AG09319 (cell line): ENCODE results near the gene RFFL.
"Not testable (repeated sequence)": the region's sequence is repeated elsewhere in the genome, so short reads cannot be mapped to it uniquely, and the experiment has no call there.

Source experiments
- DNase-seq: peaks from one replicate; pipeline ENCODE4 v3.0.0-alpha.2; 2010; ENCODE audit warnings: low read depth; ENCODE audit errors: extremely low read depth
- CTCF ChIP-seq: IDR thresholded peaks from 2 replicates; pipeline ENCODE4 v1.5.1; 2011; ENCODE audit warnings: low read depth, mild to moderate bottlenecking, inconsistent platforms, low read length, moderate library complexity

Gene RFFL

GRCh38 chr17:35003778-35004177 is 59.7 kb downstream of the RFFL start:
- no peak for DNase-seq
- no peak for TF ChIP-seq CTCF

- TF ChIP-seq CTCF, result no peak
- no peak for DNase-seq
Measured at GRCh38 chr17:35002876-35003551, 60.5 kb downstream of the RFFL start.

GRCh38 chr17:35001549-35001948 is 62.0 kb downstream of the RFFL start:
- TF ChIP-seq CTCF, result no peak
- no peak for DNase-seq

- DNase-seq, result not testable (repeated sequence)
Measured at GRCh38 chr17:35000965-35001364, 62.5 kb downstream of the RFFL start.

- no peak for DNase-seq
- TF ChIP-seq CTCF, result no peak
Measured at GRCh38 chr17:34999456-34999855, 64.1 kb downstream of the RFFL start.

GRCh38 chr17:34998205-34998604 is 65.3 kb downstream of the RFFL start:
- TF ChIP-seq CTCF, result peak; percentile 89
- DNase-seq, result no peak

GRCh38 chr17:34997355-34997862 is 66.1 kb downstream of the RFFL start:
- DNase-seq, result peak; percentile 72
- TF ChIP-seq CTCF, result no peak
